ENCODE data around the gene KCNJ5.

Gene KCNJ5

DNA sequence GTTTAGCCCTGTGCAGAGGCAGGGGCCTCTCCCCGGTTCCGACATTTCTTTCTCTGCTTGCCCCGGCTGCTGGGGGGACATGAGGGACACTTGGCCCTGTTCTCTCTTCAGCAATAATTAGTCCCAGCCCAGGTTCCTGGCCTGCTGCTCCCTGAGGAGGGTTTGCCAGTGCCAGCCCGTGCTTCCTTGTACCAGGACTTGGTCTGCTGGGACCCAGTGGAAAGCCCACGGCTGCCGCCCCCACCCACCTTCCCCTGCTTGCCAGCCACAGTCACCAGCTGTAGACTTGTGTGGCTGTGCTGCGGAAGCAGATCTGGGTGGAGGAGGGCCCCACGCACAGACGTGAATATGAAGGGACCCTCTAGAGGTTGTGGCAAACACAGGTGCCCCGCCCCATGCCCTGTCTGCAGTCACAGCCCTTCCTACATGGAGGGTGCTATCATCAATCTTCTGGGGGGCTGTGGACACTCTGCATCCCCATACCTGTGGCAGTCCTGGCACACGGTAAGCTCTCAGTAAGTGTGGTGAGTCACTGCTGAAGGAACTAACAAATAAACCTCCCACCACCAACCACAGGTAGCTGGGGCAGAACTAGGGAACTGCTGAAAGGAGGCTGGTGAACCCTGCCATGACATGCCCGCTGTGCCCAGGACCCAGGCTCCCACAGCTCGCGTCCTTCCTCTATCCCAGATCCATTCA lies 50.6 kb downstream of the KCNJ5 start:
- no peak overlapping the region for H3K4me3 ChIP-seq (ENCODE audit: low read depth, low read length)
- in situ Hi-C loops (cut with HindIII; ENCODE audit: low sequenced_read_pairs) = no loop called here
- no peak for DNase-seq (ENCODE audit: low read depth, low spot score)
- no peak for TF ChIP-seq CTCF (IDR thresholded peaks at IDR 0.05; ENCODE audit: low read depth, low read length)

- no peak for DNase-seq (ENCODE audit: low read depth, low spot score)
- in situ Hi-C loops (cut with HindIII; ENCODE audit: low sequenced_read_pairs) = no loop called here
- H3K4me3 ChIP-seq (ENCODE audit: low read depth, low read length) = no peak overlapping the region
- no peak for TF ChIP-seq CTCF (IDR thresholded peaks at IDR 0.05; ENCODE audit: low read depth, low read length)
These were observed 51.1 kb downstream of the KCNJ5 start for GRCh38 chr11:128942272-128942612.

DNA sequence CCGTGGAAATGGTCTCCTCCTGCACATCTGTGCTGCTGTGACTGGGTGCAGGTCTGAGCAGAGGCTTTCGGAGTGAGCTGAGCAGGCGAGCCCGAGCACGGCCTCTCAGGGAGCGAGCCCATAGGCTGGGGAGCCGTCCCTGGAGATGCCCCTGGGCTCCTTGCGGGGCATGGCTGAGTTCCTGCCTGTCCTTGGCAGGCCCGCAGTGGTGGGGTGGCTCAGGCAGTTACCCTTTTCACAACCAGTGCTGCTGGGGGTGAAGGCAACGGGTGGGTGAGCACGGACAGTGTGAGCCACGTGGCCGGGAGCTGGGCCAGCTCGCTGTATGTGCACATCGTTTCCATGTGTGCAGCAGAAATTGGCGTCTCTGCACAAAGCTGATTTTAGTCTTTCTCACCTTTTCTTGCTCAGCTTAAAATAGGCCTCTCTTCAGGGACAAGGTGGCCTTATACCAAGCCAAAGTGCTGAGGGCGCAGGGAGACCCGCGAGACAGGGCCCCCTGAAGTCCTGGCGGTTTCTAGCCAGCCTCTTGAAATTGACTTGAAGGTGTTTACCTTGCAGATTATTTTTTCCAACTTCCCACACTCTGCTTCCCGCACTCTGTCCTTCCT lies 51.8 kb downstream of the KCNJ5 start, which contains the start of gene TP53AIP1:
Gene TP53AIP1 (minus strand): TSS at position 55 of the 611 bp plus-strand sequence. CDS start 5,053 bp downstream, outside the sequence.
- TF ChIP-seq CTCF (IDR thresholded peaks at IDR 0.05; ENCODE audit: low read depth, low read length) = no peak
- in situ Hi-C loops (cut with HindIII; ENCODE audit: low sequenced_read_pairs) = no loop called here
- DNase-seq (ENCODE audit: low read depth, low spot score) = no peak
- H3K4me3 ChIP-seq (ENCODE audit: low read depth, low read length) = no peak within 1 kb of the TSS

DNA sequence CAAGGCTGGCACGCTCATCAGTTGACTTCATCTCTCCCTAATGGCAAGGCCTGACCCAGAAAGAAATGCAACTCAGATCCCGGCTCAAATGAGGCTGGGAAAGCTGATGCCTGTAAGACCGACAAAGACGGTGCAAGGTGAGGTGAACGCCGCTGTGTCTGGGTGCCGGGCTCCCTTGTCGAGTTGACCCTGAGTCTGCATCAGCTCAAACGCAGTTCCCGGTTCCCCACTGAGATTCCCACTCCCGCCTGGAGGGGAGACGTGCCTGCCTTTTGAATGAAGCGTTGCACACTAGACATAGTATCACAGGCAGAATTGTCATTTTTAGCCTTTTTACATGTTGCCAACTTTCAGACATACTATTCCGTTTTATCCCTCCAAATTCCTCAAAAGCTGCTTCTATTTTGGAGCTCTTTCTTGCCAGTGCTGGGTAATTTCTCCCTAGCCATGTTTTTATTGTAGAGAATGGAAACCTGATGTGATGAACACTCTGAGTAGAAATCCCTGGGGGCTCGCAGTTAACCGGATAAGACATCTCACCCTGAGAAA lies 52.3 kb downstream of the KCNJ5 start:
- no peak overlapping the region for H3K4me3 ChIP-seq (ENCODE audit: low read depth, low read length)
- in situ Hi-C loops (cut with HindIII; ENCODE audit: low sequenced_read_pairs) = no loop called here
- no peak for DNase-seq (ENCODE audit: low read depth, low spot score)
- TF ChIP-seq CTCF (IDR thresholded peaks at IDR 0.05; ENCODE audit: low read depth, low read length) = no peak

DNA sequence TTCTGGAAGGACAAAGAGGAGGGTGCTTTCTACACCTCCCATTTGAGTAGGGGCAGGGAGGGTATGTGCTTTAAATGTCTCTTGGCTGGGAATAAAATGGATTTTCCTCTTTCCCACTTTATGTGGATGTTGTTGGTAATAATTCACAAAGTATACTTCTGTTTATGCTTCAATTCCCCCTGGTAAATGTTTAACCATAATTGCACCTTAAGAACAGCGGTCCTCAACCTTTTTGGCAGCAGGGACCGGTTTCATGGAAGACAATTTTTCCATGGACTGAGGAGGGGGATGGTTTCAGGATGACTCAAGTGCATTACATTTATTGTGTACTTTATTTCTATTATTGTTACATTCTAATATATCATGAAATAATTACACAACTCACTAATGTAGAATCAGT lies 55.5 kb downstream of the KCNJ5 start:
- no peak overlapping the region for H3K4me3 ChIP-seq (ENCODE audit: low read depth, low read length)
- no peak for TF ChIP-seq CTCF (IDR thresholded peaks at IDR 0.05; ENCODE audit: low read depth, low read length)
- in situ Hi-C loops (cut with HindIII; ENCODE audit: low sequenced_read_pairs) = no loop called here
- no peak for DNase-seq (ENCODE audit: low read depth, low spot score)

- TF ChIP-seq CTCF (IDR thresholded peaks at IDR 0.05; ENCODE audit: low read depth, low read length) = no peak
- no peak overlapping the region for H3K4me3 ChIP-seq (ENCODE audit: low read depth, low read length)
- in situ Hi-C loops (cut with HindIII; ENCODE audit: low sequenced_read_pairs) = no loop called here
- DNase-seq (ENCODE audit: low read depth, low spot score) = no peak
These were observed 56.6 kb downstream of the KCNJ5 start for GRCh38 chr11:128947773-128948172.

Measured in astrocyte of the spinal cord (primary cell).